DMS114 treated with DMSO at 0.1 percent for 48 hours (cell line): ENCODE results near the gene FOXN3.

Source experiments
- DNase-seq: peaks from one replicate; lab custom pipeline; 2025; ENCODE audit not compliant: unreplicated experiment; lab: John Stamatoyannopoulos, UW

The FOXN3 gene

DNA sequence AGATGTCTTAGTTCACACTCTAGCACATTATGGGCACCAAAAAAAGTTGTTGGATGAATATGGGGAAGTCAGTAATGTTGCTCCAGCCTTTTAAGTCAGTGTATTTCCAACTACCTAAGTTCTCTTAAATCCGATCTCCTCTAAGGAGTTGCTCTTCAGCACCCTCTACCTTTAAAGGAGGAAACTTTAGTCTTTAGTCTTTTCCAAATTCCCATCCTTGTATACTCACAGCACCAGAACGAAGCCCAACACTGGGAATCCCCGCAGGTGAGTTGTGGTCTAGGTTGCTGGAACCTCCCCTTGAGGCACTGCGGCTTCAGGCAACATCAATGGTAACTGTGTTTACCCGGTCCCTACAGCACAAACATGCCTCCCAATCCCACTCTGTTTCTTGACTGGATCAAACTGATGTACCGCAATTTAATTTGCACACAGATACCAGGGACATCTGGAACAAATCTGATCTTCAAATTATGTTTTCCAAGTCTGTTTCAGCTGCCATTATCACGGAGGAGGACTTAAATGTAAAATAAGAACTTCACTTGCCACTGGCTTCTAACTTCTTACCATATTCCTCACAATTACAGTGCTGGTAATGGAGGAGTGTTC lies 179.0 kb downstream of the FOXN3 start:
- no peak for DNase-seq

DNA sequence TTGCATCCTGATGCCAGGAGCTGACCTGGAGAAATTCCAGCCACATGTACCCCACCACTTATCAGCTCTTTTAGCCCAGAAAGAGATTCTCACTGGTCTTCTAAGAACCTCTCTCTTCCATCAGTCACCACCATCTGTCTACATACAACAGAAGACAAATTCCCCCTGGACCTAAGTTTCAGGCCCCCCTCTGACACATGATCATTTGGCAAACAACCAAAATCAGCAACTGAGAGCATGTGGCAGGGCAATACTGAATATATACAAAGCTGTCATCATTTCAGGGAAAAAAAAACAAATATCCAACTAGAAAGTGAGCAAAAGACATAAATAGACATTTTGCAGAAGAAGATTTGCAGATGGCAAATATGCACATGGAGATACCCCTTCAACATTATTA lies 180.2 kb downstream of the FOXN3 start:
- DNase-seq: no peak

DNA sequence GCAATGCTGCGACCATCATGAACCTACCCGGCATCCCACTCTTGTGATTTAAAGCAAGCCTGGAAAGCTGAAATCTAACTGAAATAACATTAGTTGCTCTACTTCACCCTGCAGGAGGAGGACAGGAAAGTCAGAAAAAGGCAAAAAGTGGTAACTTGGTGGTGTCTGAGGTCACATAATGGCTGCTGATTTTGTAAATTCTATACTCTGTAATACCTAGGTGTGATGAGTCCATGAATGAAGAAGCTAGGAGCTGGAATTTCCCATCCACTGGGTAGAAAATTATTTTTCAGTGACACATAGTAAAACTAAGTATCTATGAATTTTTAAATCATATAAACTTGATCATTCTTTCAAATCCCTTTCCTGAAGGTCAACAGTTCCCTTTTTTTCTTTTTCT lies 183.8 kb downstream of the FOXN3 start:
- DNase-seq: no peak

DNA sequence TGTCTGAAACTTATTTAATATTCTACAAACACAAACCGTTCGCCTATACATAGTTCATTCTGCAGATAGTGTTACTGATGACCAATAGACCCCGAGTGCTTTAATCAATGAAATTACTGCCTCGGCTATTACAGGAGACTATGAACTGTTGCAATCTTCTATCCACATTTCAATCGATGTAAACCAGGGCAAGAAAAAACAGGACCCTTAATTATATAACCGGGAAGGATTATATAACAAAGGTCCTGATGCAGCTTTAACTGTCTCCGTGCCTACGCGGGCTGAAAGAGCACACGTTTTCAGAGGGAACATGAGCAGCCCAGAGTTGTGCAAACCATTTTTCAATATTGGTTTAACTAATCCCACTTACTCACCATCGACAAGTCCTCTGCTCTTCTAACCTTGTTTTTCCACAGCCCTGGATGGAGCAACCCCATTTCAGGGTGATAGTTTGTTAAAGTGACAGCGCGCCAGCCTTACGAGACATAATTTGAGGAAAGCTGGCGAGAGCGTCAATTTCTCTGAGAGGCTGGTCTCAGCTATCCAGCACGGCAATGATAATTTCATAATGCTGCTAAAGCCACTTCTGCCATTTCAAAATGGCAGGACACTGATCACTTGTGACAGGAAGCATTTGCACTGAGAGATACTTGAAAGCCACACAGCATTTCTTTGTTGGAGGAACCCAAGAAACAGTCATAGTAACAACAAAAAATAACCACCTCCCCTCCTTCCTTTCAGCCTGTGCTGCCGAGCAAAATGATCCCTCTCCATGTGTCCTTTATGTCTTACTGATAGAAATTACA lies 184.6 kb downstream of the FOXN3 start:
- no peak for DNase-seq

DNA sequence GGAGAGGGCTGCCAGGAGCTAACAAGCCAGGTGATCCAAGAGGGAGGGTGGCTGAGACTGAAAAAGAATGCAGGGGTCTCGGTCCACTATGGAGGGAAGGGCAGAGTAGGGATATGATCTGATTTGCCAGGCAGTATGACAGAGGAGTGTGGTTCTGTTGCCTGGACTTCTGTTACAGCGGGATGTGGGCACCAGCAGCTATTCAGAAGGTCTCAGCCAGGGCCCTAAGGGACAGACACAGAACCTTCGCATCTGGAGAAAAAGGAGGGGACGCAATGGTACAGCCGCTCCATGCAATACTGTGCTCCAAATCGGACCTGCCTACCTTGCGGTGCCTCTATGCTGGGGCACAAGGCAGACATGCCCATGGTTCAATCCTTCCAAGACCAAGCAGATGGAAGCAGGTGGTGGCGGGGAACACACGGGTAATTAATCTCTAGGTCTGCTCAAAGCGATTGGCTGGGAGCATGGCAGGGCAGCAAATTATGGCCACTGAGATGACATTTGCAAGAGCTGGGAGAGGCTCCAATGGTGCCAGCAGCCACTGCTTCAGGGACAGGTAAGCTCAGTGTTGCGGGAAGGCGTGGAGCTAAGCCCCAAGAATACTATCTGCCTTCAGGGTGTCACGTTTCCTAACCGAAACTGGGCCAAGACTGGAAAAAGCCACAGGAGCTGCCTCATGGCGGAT lies 185.5 kb downstream of the FOXN3 start:
- DNase-seq: no peak

DNA sequence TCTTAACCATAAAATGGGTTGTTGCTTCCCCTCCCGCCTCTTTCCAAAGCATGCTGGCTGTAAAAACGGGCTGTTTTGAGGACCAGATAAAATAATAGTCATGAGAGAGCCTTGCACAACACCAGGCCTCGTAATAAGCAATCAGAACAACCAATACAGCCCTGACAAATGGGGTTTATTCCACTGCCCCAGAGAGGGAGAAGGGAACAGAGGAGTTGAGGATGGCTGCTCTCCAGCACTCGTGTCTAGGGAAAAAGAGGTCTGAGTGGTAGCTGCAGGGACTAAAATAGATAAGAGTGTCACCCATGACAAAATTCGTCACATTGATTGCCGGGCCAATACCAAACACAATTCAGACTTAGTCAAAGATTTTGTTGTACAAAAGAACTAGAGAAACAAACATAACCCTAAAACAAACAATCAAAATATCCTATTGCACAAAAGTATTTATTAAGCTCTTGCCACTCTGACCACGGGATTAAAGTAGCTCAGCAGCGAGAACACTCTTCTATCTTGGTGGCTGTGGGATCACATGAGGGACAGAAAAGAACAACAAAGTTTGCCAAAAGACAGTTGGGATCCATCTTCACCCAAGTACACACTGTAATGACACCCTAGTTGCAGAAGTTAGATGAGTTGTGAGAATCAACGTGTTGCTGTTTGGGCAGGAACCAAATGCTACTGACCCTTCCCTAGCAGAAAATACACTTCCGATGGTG lies 188.0 kb downstream of the FOXN3 start:
- no peak for DNase-seq

DNA sequence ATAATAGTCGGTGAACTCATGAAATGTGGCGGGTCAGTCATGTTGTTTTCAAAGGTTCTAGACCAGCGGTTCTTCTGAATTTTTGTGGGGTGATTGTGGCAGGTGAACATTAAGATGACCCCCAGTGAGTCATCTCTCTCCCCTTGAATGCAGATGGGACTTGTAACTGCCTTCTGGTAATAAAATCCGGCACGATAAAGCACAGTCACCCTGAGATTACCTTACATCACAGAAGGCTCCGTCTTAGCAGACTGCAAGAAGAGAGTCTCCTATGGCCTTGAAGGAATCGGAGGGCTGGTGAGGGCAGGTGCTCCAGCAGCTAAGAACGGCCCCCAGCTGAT lies 189.6 kb downstream of the FOXN3 start:
- DNase-seq: no peak

DNA sequence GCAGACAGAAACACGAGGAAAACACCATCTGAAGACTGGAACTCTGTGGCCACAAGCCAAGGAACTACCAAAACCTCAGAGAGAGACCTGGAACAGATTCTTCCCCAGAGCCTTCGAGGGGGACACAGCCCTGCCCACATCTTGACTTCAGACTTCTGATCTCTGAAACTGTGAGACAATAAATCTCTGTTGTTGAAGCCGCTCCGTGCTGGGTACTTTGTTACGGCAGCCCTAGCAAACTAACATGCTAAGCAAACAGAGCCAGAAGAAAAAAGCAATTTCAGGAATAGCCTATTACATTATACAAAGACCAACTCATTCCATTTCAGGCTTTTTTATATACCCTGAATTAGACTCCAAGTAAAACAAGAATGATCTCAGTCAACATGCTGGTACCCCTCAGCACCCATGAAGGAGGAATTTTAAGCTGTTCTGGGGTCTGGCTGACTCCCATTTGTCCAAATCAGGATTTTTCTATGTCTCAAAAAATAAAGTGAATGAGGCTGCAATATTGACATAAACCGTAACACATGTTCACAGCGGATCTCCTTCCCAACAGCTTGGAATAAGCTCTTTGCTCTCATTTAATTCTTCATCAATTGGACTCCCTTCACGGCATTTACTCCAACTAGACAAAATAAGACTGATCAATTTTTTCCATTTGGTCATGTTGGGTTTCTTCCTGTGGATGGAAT lies 190.1 kb downstream of the FOXN3 start:
- DNase-seq: no peak

DNA sequence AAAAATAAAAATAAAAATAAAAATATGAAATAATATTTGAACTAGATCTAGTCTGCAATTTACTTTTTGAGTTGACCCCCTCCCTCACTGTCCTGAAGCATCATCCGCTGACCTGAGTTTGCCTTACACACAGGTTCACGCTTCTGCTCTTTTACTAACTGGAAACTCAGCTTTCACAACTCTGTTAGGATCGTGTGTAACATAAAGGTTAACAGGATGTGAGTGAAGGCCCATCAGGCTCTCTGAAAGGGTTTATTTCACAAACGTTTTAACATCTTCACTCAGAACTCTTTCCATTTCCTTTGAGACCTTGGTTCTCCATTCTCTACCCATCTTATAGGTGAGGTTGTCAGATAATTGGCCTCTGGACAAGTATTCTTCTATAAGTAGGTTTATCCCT lies 191.4 kb downstream of the FOXN3 start:
- DNase-seq: no peak

DNA sequence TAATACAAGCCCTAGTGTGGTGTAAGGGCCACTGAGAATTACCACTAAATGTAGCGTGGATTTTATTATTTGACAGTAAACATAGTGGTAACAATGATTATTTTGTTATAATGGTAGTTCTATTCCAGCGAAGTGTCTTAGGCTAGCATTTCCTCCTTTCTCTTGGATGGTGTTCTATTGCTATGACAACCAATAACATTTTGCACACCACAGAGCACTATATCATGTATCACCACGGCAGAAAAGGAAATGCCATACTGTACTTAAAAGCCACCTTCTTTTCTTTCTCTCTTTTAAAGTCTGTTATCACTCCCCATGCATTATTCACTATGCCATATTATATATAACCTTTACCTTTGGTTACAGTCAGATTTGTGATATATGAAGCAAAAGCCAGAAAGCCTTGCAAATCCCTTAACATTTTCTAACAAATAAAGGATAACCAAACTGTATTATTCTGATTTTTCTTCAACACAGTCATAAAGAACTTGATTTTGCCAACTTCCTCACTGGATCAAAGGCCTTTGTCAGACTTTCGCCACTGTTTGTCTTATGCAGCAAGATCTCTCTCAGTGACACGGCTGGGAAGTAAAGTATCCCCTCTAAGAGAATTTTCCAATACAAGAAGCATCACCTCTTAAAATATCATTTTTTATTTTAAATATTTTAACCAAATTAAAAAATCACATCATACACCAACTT lies 195.8 kb downstream of the FOXN3 start:
- no peak for DNase-seq

DNA sequence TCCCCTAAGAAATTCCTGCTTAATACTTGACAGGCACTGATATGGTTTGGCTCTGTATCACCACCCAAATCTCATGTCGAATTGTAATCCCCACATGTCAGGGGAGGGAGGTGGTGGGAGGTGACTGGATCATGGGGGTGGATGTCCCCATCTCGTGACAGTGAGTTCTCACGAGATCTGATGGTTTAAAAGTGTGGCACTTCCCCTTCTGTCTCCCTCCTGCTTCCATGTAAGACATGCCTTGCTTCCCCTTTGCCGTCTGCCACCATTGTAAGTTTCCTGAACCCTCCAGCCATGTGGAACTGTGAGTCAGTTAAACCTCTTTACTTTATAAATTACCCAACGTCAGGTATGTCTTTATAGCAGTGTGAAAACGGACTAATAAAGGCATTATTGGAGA lies 198.0 kb downstream of the FOXN3 start:
- no peak for DNase-seq

DNA sequence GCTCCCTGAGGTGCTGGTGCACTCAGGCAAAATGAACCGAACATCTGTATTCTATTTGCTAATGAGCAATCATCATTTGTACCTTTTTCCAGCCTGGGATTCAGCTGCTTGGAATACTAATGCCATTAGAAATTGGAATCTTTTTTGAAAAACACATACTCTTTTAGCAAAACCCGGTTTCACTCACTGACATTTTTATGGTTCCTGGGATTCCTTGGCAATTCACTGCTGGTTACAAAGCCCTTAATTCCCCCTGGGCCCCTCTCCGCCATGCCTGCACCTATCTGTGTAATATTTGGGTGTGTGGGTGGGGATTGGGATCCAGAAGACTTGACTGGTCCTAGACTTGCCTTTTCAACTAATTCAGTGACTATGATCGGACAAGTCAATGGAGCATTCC lies 199.1 kb downstream of the FOXN3 start:
- DNase-seq: no peak

DNA sequence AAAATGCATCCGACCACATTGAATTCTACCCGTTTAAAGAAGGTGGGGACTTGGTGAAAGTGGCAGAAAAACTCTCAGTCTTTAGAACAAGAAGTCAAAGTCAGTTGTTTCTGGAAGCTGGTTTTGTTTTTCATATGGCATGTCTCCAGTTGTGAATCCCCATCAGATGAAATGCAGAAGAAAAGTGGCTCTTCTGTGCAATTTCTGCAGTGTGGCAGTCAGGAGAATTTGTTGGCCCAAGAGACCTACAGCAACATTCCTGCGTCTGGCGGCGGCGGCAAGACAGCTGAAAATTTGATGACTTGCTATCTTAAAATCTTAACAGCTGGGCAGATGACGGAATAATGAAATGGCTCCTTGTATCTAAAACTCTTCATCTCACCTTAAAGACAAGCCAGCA lies 201.5 kb downstream of the FOXN3 start:
- no peak for DNase-seq

DNA sequence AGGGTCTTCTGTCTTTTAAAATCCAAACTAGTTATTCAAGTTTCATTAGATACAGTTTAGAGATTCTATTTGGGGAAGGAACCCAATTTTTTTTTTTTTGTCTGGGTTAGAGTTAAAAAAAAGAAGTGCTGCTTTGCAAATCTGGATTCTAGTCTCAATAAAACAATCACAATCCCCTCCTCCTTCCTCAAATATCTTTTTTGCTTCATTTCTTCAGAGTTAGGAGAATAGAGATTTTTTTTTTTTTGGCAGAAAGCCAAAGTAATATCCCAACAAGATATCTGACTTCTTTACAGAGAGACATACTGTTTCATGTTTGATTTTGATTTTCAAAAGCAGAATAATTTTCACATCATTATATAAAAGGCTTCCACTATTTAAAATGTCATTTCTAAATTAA lies 201.9 kb downstream of the FOXN3 start:
- DNase-seq: no peak

DNA sequence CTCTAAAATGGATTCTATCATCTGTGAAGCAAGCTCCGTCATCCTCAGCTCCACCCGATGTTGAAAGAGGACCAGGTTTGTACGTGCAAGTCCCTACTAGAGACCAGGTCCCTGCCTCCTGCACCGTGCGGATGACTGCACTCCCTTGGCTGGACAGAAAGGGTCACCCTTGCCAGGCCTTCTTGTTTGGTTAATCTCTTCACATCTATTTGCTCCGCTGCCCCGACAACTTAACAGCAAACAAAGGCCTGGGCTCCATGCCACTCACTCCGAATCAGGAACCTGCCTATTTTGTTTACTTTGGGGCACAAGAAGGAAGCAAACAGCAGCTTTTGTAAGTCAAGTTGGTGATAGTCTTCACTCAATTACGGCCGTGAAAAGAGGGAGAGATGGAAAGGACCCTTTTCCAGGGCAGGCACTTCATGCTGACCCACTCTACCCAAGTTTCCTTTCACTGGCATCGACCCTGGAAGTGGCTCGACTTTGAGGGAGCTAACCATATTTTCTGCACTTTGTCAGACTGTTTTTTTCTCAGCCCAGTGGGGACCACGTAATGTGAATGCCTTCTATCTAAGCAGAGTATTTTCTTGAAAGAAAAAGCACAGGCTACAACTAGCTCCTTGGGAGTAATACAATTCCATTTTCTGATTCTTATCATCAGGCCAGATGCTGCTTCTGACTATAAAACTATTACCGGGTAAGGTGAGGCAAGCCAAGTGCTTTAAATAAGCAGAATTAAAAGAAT lies 202.6 kb downstream of the FOXN3 start:
- no peak for DNase-seq

DNA sequence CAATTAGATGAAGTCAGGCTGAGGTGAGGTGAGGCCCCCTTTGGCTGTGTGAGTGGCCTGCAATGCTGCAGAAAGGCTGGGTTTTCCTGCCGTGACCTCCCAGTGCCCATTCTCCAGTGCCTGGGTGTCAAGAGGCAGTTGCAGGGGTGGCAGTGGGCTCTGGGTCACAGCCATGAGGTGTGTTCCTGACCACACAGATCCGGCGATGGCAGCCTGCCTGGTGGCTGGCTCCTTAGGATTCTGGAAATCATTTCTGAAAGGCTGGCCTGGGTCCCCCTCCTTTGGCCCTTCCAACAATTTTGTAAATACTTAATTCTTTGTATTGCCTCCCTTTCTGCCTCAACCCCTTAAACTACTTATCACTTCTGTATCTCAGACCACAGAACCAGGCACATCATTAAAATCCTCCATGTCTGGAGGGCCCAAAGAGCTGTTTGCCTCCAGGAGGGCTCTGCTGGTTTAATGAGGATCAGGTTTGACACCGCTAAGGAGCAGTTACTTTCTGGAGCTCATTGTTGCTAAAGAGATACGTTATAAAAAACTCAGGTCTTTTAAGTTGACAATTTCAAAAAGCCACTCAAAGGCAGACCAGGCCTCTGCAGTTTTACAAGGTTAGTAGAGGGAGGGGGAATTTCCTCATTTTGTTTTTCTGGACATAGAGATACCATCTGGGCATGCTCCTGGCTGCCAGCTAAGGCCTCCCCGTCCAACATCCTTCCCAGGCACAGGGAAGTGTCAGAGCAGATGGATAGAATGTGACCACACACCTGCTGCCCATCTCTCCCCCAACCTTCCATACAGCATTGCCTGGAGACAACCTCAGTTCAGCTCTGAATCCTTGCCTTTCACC lies 204.4 kb downstream of the FOXN3 start:
- no peak for DNase-seq

DNA sequence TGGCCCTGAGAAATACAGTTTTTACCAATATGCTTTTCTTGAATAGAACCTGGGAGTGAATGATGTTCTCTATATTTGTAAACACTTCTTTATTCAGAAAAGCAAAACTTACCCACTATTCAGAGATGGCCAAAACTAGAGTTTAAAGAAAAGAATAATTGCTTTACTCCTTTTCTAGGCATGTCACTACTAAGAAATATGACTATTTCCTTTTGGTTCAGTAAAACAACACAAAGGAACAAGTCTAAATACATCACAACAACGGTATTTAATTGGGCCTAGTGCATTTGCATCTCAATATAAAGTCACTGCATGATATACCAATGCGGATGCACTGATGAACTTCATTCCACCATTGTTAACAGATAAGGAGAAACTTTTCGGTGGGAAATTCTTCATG lies 207.5 kb downstream of the FOXN3 start:
- no peak for DNase-seq

DNA sequence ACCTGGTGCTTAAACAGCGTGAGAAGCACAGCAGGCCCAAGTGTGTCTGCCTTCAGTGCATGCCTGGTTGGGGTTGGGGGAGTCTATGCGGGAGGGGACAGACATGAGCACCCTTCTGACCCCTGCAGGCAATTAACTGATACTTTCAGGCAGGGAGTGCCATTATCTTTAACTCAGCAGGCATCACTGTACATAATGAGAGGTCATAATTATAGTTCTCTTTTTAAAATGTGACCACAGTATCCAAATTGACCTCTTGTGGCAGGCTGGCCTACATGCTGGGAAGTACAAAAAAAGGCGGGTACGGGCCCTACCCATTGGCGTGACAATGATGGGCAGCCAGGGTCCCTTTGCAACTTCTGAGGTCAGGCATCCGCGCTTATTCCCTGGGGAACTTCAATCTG lies 209.1 kb downstream of the FOXN3 start:
- no peak for DNase-seq
